HG03342 (cell line): ENCODE results near the gene MPV17L2.

Source experiments
- ATAC-seq: cut with Tn5 transposase; IDR thresholded peaks from one replicate; pipeline ENCODE4 v1.9.1; 2021; ENCODE audit warnings: mild to moderate bottlenecking, moderate library complexity; ENCODE audit not compliant: unreplicated experiment

MPV17L2 gene

GRCh38 chr19:18160493-18160970 lies 32.5 kb upstream of the MPV17L2 start:
- ATAC-seq = no peak

- ATAC-seq = peak; percentile 59
Observed at GRCh38 chr19:18160971-18161635, 31.9 kb upstream of the MPV17L2 start.

GRCh38 chr19:18161636-18162002 lies 31.4 kb upstream of the MPV17L2 start:
- no peak for ATAC-seq

GRCh38 chr19:18164072-18164471 lies 28.9 kb upstream of the MPV17L2 start:
- no peak for ATAC-seq

- ATAC-seq = no peak
Observed at GRCh38 chr19:18165794-18166544, 27.0 kb upstream of the MPV17L2 start.

GRCh38 chr19:18167011-18167410 lies 26.0 kb upstream of the MPV17L2 start:
- no peak for ATAC-seq

- no peak for ATAC-seq
Observed at GRCh38 chr19:18167975-18168645, 24.9 kb upstream of the MPV17L2 start.

- no peak for ATAC-seq
Observed at GRCh38 chr19:18168673-18169381, 24.2 kb upstream of the MPV17L2 start.

- ATAC-seq = no peak
Observed at GRCh38 chr19:18170714-18171255, 22.2 kb upstream of the MPV17L2 start.

GRCh38 chr19:18171605-18172327 lies 21.3 kb upstream of the MPV17L2 start:
- no peak for ATAC-seq

- ATAC-seq = no peak
Observed at GRCh38 chr19:18172331-18173053, 20.5 kb upstream of the MPV17L2 start.

- no peak for ATAC-seq
Observed at GRCh38 chr19:18173054-18173571, 19.9 kb upstream of the MPV17L2 start.

GRCh38 chr19:18173572-18174288 lies 19.3 kb upstream of the MPV17L2 start, which contains the start of gene IFI30:
Gene IFI30 (plus strand): TSS chr19:18173813. CDS start chr19:18173842, 29 bp downstream.
- no peak for ATAC-seq

GRCh38 chr19:18174983-18175382 lies 18.0 kb upstream of the MPV17L2 start:
- no peak for ATAC-seq

- no peak for ATAC-seq
Observed at GRCh38 chr19:18176367-18177310, 16.4 kb upstream of the MPV17L2 start.

- ATAC-seq = no peak
Observed at GRCh38 chr19:18179957-18180356, 13.1 kb upstream of the MPV17L2 start.

- no peak for ATAC-seq
Observed at GRCh38 chr19:18183529-18183928, 9.5 kb upstream of the MPV17L2 start.

GRCh38 chr19:18185538-18185937 lies 7.5 kb upstream of the MPV17L2 start:
- ATAC-seq = no peak
